H1 (cell line): ENCODE measurements around the gene NUCB1. TPM values are rescaled to one million over a fixed set of nuclear protein-coding genes. Genes with fewer than 3 reads are reported as not detected.
A peak's percentile ranks its signal among the peaks of the same experiment; 100 is the strongest.

Experiments used
- CTCF ChIA-PET: fragments of 300-600 bp; sonication (Branson Sonifier 250); formaldehyde crosslinking; loops from one replicate; lab custom pipeline; 2021; ENCODE audit not compliant: partially characterized antibody; lab: Charles Lee
- POLR2A ChIA-PET: fragments of 300-600 bp; sonication (Branson Sonifier 250); formaldehyde crosslinking; loops from one replicate; lab custom pipeline; 2021; ENCODE audit warnings: inconsistent platforms; ENCODE audit not compliant: partially characterized antibody; lab: Charles Lee
- DNase-seq, 2 experiments: peaks; one replicate each; pipeline versions ENCODE4 v3.0.0 to v3.0.0-alpha.2; 2010 to 2022; ENCODE audit warnings: low spot score in 2 of 2, low read depth in 1 of 2, mixed read lengths in 1 of 2
- FAIRE-seq: peaks from 2 replicates; lab custom pipeline; 2011; peaks lifted over from hg19 to GRCh38; lab: Jason Lieb, UNC
- H2AFZ ChIP-seq: 2 replicates; pipeline ENCODE4 v1.8.1; 2012; ENCODE audit warnings: low read length, inconsistent platforms
- H2AK5ac ChIP-seq: 2 replicates; pipeline ENCODE4 v1.6.1; 2013; ENCODE audit warnings: low read depth, low read length
- H2BK120ac ChIP-seq: replicated peaks from 2 replicates; pipeline ENCODE3; 2013; ENCODE audit warnings: low read depth, low read length, inconsistent platforms
- H2BK12ac ChIP-seq: 2 replicates; pipeline ENCODE4 v1.6.1; 2013; ENCODE audit warnings: low read depth, low read length
- H2BK15ac ChIP-seq: 2 replicates; pipeline ENCODE4 v1.6.1; 2013; ENCODE audit warnings: low read length
- H2BK20ac ChIP-seq: 2 replicates; pipeline ENCODE4 v1.6.1; 2013; ENCODE audit warnings: low read length
- H2BK5ac ChIP-seq: 2 replicates; pipeline ENCODE4 v1.6.1; 2013; ENCODE audit warnings: low read depth, low read length
- H3K14ac ChIP-seq: 2 replicates; pipeline ENCODE4 v1.6.1; 2013; ENCODE audit warnings: inconsistent platforms; ENCODE audit not compliant: insufficient read length
- H3K18ac ChIP-seq: 2 replicates; pipeline ENCODE4 v1.6.1; 2013; ENCODE audit warnings: low read length; ENCODE audit errors: extremely low read depth
- H3K23ac ChIP-seq: 2 replicates; pipeline ENCODE4 v1.6.1; 2013; ENCODE audit warnings: inconsistent platforms; ENCODE audit not compliant: insufficient read length
- H3K23me2 ChIP-seq: 2 replicates; pipeline ENCODE4 v1.6.1; 2013; ENCODE audit warnings: low read depth, low read length
- H3K27ac ChIP-seq: 2 replicates; pipeline ENCODE4 v1.6.1; 2011; ENCODE audit warnings: low read depth, low read length, inconsistent platforms
- H3K27me3 ChIP-seq, 4 experiments: replicated peaks in 1 of 4; 1 replicate in 1 of 4; 2 replicates in 3 of 4; pipeline versions ENCODE4 v1.6.1 to v1.8.1; 2011 to 2013; ENCODE audit warnings: low read length in 3 of 4, mild to moderate bottlenecking in 3 of 4, inconsistent platforms in 2 of 4, mixed read lengths in 2 of 4, moderate library complexity in 1 of 4; ENCODE audit not compliant: control insufficient read depth in 3 of 4, insufficient read depth in 3 of 4; ENCODE audit errors: extremely low read depth in 1 of 4
- H3K36me3 ChIP-seq, 4 experiments: 2 replicates each; pipeline versions ENCODE4 v1.6.1 to v1.8.1; 2011 to 2013; ENCODE audit warnings: mild to moderate bottlenecking in 4 of 4, low read length in 3 of 4, moderate library complexity in 2 of 4, control low read depth in 1 of 4, inconsistent platforms in 1 of 4; ENCODE audit not compliant: insufficient read depth in 4 of 4, control insufficient read depth in 2 of 4
- H3K4ac ChIP-seq: replicated peaks from 2 replicates; pipeline ENCODE3; 2013; ENCODE audit warnings: low read length, low read depth, mixed read lengths, inconsistent platforms; ENCODE audit not compliant: insufficient read length
- H3K4me1 ChIP-seq, 4 experiments: replicated peaks in 1 of 4; 1 replicate in 1 of 4; 2 replicates in 3 of 4; pipeline versions ENCODE4 v1.6.1 to v1.8.1; 2011 to 2013; ENCODE audit warnings: low read length in 3 of 4, inconsistent platforms in 2 of 4, mixed read lengths in 1 of 4; ENCODE audit not compliant: insufficient read depth in 4 of 4, control insufficient read depth in 3 of 4
- H3K4me2 ChIP-seq, 2 experiments: 2 replicates each; pipeline versions ENCODE4 v1.6.1 to v1.8.1; 2011 to 2013; ENCODE audit warnings: low read depth in 2 of 2, low read length in 2 of 2, control low read depth in 1 of 2, inconsistent platforms in 1 of 2, mild to moderate bottlenecking in 1 of 2; ENCODE audit not compliant: insufficient read depth in 1 of 2
- H3K4me3 ChIP-seq, 4 experiments: fragments of 200-600, 300-600 bp in 1 of 4; sonication (generic), shearing (Covaris generic), sonication (Bioruptor Twin) in 1 of 4; 2 replicates each; pipeline versions ENCODE4 v1.5.1 to v1.8.1; 2011 to 2016; ENCODE audit warnings: low read length in 4 of 4, low read depth in 3 of 4, control low read depth in 2 of 4, inconsistent platforms in 2 of 4, mild to moderate bottlenecking in 2 of 4, mixed read lengths in 1 of 4, moderate library complexity in 1 of 4; ENCODE audit not compliant: insufficient read depth in 2 of 4; ENCODE audit errors: extremely low read depth in 1 of 4
- H3K56ac ChIP-seq: replicated peaks from 2 replicates; pipeline ENCODE3; 2013; ENCODE audit warnings: low read depth, mild to moderate bottlenecking, mixed read lengths, low read length, inconsistent platforms; ENCODE audit not compliant: insufficient read length
- H3K79me1 ChIP-seq: 2 replicates; pipeline ENCODE4 v1.6.1; 2013; ENCODE audit warnings: low read depth, low read length, control low read depth
- H3K79me2 ChIP-seq, 2 experiments: 2 replicates each; pipeline versions ENCODE4 v1.6.1 to v1.8.1; 2012 to 2013; ENCODE audit warnings: low read length in 2 of 2, mild to moderate bottlenecking in 2 of 2, inconsistent platforms in 1 of 2; ENCODE audit not compliant: insufficient read depth in 2 of 2, control insufficient read depth in 1 of 2
- H3K9ac ChIP-seq, 4 experiments: replicated peaks in 1 of 4; 1 replicate in 1 of 4; 2 replicates in 3 of 4; pipeline versions ENCODE4 v1.6.1 to v1.8.1; 2011 to 2013; ENCODE audit warnings: low read depth in 3 of 4, low read length in 3 of 4, control low read depth in 2 of 4, mild to moderate bottlenecking in 2 of 4, moderate library complexity in 2 of 4, inconsistent platforms in 1 of 4; ENCODE audit errors: extremely low read depth in 1 of 4
- H3K9me3 ChIP-seq, 2 experiments: 2 replicates each; pipeline versions ENCODE4 v1.6.1 to v1.8.1; 2012 to 2013; ENCODE audit warnings: mild to moderate bottlenecking in 2 of 2, moderate library complexity in 2 of 2, control low read depth in 1 of 2, inconsistent platforms in 1 of 2, low read depth in 1 of 2, low read length in 1 of 2, mixed read lengths in 1 of 2; ENCODE audit not compliant: insufficient read depth in 2 of 2
- H4K20me1 ChIP-seq, 2 experiments: replicated peaks in 1 of 2; 2 replicates each; pipeline versions ENCODE3 to v1.8.1; 2011 to 2013; ENCODE audit warnings: inconsistent platforms in 2 of 2, low read length in 2 of 2, mild to moderate bottlenecking in 1 of 2; ENCODE audit not compliant: insufficient read depth in 2 of 2, control insufficient read depth in 1 of 2
- H4K5ac ChIP-seq: 2 replicates; pipeline ENCODE4 v1.6.1; 2013; ENCODE audit warnings: low read length, low read depth, mixed read lengths, inconsistent platforms; ENCODE audit not compliant: insufficient read length
- H4K8ac ChIP-seq: 2 replicates; pipeline ENCODE4 v1.8.0; 2013; ENCODE audit warnings: mild to moderate bottlenecking, moderate library complexity, low read length, inconsistent platforms; ENCODE audit not compliant: insufficient read depth; ENCODE audit errors: extremely low read depth
- H4K91ac ChIP-seq: replicated peaks from 2 replicates; pipeline ENCODE3; 2013; ENCODE audit warnings: low read length, mixed read lengths, inconsistent platforms; ENCODE audit not compliant: insufficient read length
- BACH1 ChIP-seq: IDR thresholded peaks from 2 replicates; pipeline ENCODE4 v1.6.1; 2012; ENCODE audit warnings: low read length, improper control_type of control experiment
- BRCA1 ChIP-seq: IDR thresholded peaks from 2 replicates; pipeline ENCODE4 v1.6.1; 2012; ENCODE audit warnings: low read depth, low read length, improper control_type of control experiment
- CHD1 ChIP-seq: IDR thresholded peaks from 2 replicates; pipeline ENCODE4 v1.6.1; 2012; ENCODE audit warnings: low read depth, low read length, improper control_type of control experiment
- EGR1 ChIP-seq: IDR thresholded peaks from 2 replicates; pipeline ENCODE4 v1.6.1; 2011; ENCODE audit warnings: low read depth, low read length, borderline replicate concordance
- GTF2F1 ChIP-seq: IDR thresholded peaks from 2 replicates; pipeline ENCODE4 v1.6.1; 2012; ENCODE audit warnings: low read depth, low read length, improper control_type of control experiment, borderline replicate concordance
- HDAC6 ChIP-seq: IDR thresholded peaks from one replicate; pipeline ENCODE4 v1.7.1; 2012; ENCODE audit warnings: low read depth, mild to moderate bottlenecking, inconsistent platforms, low read length, moderate library complexity
- NANOG ChIP-seq: IDR thresholded peaks from 2 replicates; pipeline ENCODE4 v1.6.1; 2011; ENCODE audit warnings: low read length, low read depth, mild to moderate bottlenecking, inconsistent platforms; ENCODE audit not compliant: insufficient read depth, poor library complexity, severe bottlenecking
- NRF1 ChIP-seq: IDR thresholded peaks from 2 replicates; pipeline ENCODE4 v1.6.1; 2011; ENCODE audit warnings: mild to moderate bottlenecking, low read depth, low read length, improper control_type of control experiment
- RFX5 ChIP-seq: IDR thresholded peaks from 2 replicates; pipeline ENCODE4 v1.6.1; 2011; ENCODE audit warnings: low read depth, low read length, improper control_type of control experiment, borderline replicate concordance
- SIX5 ChIP-seq: IDR thresholded peaks from 2 replicates; pipeline ENCODE4 v1.6.1; 2011; ENCODE audit warnings: mild to moderate bottlenecking, low read depth, low read length
- SP2 ChIP-seq: IDR thresholded peaks from 2 replicates; pipeline ENCODE4 v1.6.1; 2012; ENCODE audit warnings: mild to moderate bottlenecking, low read length, inconsistent platforms
- SRF ChIP-seq: IDR thresholded peaks from 2 replicates; pipeline ENCODE4 v1.6.1; 2011; ENCODE audit warnings: mild to moderate bottlenecking, low read depth, low read length, moderate library complexity
- TBP ChIP-seq: IDR thresholded peaks from 2 replicates; pipeline ENCODE4 v1.6.1; 2011; ENCODE audit warnings: low read depth, low read length, improper control_type of control experiment
- TEAD4 ChIP-seq: IDR thresholded peaks from 2 replicates; pipeline ENCODE4 v1.6.1; 2012; ENCODE audit warnings: low read depth, low read length, inconsistent platforms, mixed read lengths
- WGBS, 2 experiments: shearing (Covaris generic) in 1 of 2; methylation state at CpG; one replicate each; pipeline versions ENCODE4 v1.1.6 to v1.1.7; 2013 to 2015; ENCODE audit warnings: low lambda C conversion rate in 2 of 2, mixed read lengths in 2 of 2, inconsistent platforms in 1 of 2, low coverage in 1 of 2, missing lambda C conversion rate in 1 of 2; ENCODE audit not compliant: insufficient replicate concordance in 2 of 2, insufficient coverage in 1 of 2, insufficient read length in 1 of 2; ENCODE audit errors: extremely low coverage in 1 of 2, missing lambda C conversion rate in 1 of 2; 5-methylcytosine and 5-hydroxymethylcytosine counted together
- polyA plus RNA-seq, 7 experiments: library from polyadenylated mRNA; depleted of rRNA in 3 of 7; stranded (reverse) in 5 of 7; unstranded in 2 of 7; fragments of >200 nt in 5 of 7; fragments of 200-250 nt in 2 of 7; gene quantifications; 1 replicate in 5 of 7; 2 replicates in 1 of 7; 4 replicates in 1 of 7; pipeline versions ENCODE4 v1.2.1 to v1.2.3, GENCODE V29; 2011 to 2013; ENCODE audit warnings: missing spikeins in 2 of 7, mixed read lengths in 2 of 7
- total RNA-seq: library from RNA; stranded (reverse); fragmentation: NEBNext Ultra II Directional; extraction: Animal tissue kit (Norgen Biotek cat#: 25700); gene quantifications from 2 replicates; pipeline ENCODE4 v1.2.1, GENCODE V29; 2021
- TF ChIP-seq, protein P1 (sequence below): IDR thresholded peaks from 2 replicates; pipeline ENCODE4 v1.6.1; 2012; ENCODE audit warnings: inconsistent platforms

NUCB1 gene
- total and polyA plus RNA-seq, 2 of the 8 experiments (the other 6 are each of a cell fraction or from before 2014, with no cell fraction given) = 111 to 121 TPM

DNA sequence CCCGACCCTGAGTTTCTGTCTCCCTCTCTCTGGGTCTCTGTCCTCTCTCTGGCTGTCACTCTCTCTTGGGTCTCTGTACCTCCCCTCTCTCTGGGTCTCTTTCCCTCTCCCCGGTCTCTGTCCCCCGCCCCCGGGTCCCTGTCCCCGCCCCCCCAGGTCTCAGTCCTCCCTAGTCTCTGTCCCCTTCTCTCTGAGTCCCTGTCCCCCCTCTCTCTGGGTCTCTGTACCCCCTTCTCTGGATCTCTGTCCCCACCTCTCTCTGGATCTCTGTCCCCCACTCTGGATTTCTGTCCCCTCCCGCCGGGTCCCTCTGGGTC lies 62.7 kb downstream of the NUCB1 start:
- Histone ChIP-seq H3K36me3 (peaks cover 0 to 22% (median 13%) of the 10 kb centered on the region in 4 experiments; a peak in 5 of 8 replicates), H3K14ac (no peak overlapping the region), H4K20me1 (peaks cover 3 to 16% of the 10 kb centered on the region in 2 experiments), H3K4me3 (peak overlapping the region in 1 of 4 experiments; percentile 59; a peak in 1 of 8 replicates), H3K56ac (no peak overlapping the region), H4K91ac (no peak overlapping the region), H3K9me3 (no peaks in the 10 kb centered on the region), H2AK5ac (no peak overlapping the region), H3K79me1 (peaks cover 5% of the 10 kb centered on the region), H2BK12ac (no peak overlapping the region), H3K9ac (no peak overlapping the region), H4K5ac (no peak overlapping the region), H2BK20ac (no peak overlapping the region), H3K4me1 (peaks cover 4 to 17% (median 12%) of the 10 kb centered on the region in 4 experiments), H3K79me2 (peaks cover 0 to 13% of the 10 kb centered on the region in 2 experiments; a peak in 2 of 4 replicates), H3K4ac (no peak overlapping the region), H4K8ac (no peak overlapping the region), H2BK15ac (no peak overlapping the region), H3K4me2 (peak overlapping the region in 1 of 2 experiments; percentile 99; a peak in 1 of 4 replicates), H2BK5ac (0 out of 2 replicates have a peak overlapping the region, but pooled peaks have one; percentile 94), H3K23ac (no peak overlapping the region), H2AFZ (no peak overlapping the region), H3K27ac (no peak overlapping the region), H2BK120ac (no peak overlapping the region), H3K18ac (no peak overlapping the region), H3K27me3 (no peaks in the 10 kb centered on the region), H3K23me2 (peaks cover 17% of the 10 kb centered on the region; the same call in 1 of the 2 replicates)
- DNase-seq = no peak
- no peak for FAIRE-seq
- WGBS, 2 experiments = no CpG with 5 or more reads among the region's 7 CpGs
- ChIA-PET CTCF (interaction anchor here (1.1 to 1.9 kb wide), 3 partner anchors 8 to 175 kb away, joined by 7 to 10 read pairs (median 8); no protein-coding TSS in a partner anchor), POLR2A (interaction anchor here (0.9 to 2.1 kb wide), 8 partner anchors 8 to 89 kb away, joined by 3 to 19 read pairs (median 6); no protein-coding TSS in a partner anchor)
- TF ChIP-seq SRF = no peak
- no peak for TF ChIP-seq SIX5
- TF ChIP-seq EGR1 = no peak
- TF ChIP-seq HDAC6 = no peak
- no peak for TF ChIP-seq CHD1
- TF ChIP-seq, protein P1, sequence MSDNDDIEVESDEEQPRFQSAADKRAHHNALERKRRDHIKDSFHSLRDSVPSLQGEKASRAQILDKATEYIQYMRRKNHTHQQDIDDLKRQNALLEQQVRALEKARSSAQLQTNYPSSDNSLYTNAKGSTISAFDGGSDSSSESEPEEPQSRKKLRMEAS = no peak
- no peak for TF ChIP-seq NANOG
- TF ChIP-seq TBP = no peak
- no peak for TF ChIP-seq RFX5
- no peak for TF ChIP-seq SP2
- TF ChIP-seq BRCA1 = no peak
- TF ChIP-seq GTF2F1 = no peak
- TF ChIP-seq TEAD4 = no peak
- TF ChIP-seq BACH1 = no peak
- no peak for TF ChIP-seq NRF1
